BE2C (cell line): ENCODE measurements around the gene PPP1R9A.

Experiments
- DNase-seq: peaks from one replicate; pipeline ENCODE4 v3.0.0-alpha.2; 2020
- H3K27me3 ChIP-seq: fragments of 250-450 bp; sonication (Bioruptor Pico); 2 replicates; pipeline ENCODE4 v1.5.1; 2020; ENCODE audit warnings: mild to moderate bottlenecking
- H3K36me3 ChIP-seq: fragments of 250-450 bp; sonication (Bioruptor Pico); 2 replicates; pipeline ENCODE4 v1.5.1; 2020; ENCODE audit warnings: mild to moderate bottlenecking
- H3K4me1 ChIP-seq: fragments of 250-450 bp; sonication (Bioruptor Pico); 2 replicates; pipeline ENCODE4 v1.5.1; 2020
- H3K4me3 ChIP-seq: 2 replicates; pipeline ENCODE4 v1.5.1; 2011; ENCODE audit warnings: low read depth, low read length
- H3K9me3 ChIP-seq: fragments of 250-450 bp; sonication (Bioruptor Pico); 2 replicates; pipeline ENCODE4 v1.5.1; 2020
- TF ChIP-seq, protein P1 (sequence below): IDR thresholded peaks from 2 replicates; pipeline ENCODE4 v1.5.1; 2012; ENCODE audit warnings: mild to moderate bottlenecking, low read depth, low read length

The PPP1R9A gene

DNA sequence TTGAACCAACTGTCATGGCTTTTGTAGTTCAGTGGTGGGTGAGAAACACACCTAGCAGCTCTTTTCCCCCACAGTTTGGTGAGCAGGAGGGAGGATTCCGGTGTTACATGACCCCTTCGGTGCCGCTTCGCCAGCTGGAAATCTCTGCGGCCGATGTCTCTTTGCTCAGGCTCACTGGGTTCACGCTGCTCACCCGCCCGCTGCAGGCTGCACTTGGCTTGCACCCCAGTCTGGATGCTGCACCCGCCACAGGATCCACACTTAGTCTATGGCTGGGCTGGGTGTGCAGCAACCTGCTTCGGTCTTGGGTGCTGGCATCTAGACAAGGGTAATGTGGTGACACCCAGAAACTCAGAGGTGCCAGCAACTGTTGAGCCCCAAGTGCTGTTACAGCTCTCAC lies 225.1 kb downstream of the PPP1R9A start:
- no peaks in the 10 kb centered on the region for H3K4me1 ChIP-seq
- H3K27me3 ChIP-seq, result no peaks in the 10 kb centered on the region
- H3K9me3 ChIP-seq, result no peaks in the 10 kb centered on the region; the same call in 1 of the 2 replicates
- TF ChIP-seq, protein P1, sequence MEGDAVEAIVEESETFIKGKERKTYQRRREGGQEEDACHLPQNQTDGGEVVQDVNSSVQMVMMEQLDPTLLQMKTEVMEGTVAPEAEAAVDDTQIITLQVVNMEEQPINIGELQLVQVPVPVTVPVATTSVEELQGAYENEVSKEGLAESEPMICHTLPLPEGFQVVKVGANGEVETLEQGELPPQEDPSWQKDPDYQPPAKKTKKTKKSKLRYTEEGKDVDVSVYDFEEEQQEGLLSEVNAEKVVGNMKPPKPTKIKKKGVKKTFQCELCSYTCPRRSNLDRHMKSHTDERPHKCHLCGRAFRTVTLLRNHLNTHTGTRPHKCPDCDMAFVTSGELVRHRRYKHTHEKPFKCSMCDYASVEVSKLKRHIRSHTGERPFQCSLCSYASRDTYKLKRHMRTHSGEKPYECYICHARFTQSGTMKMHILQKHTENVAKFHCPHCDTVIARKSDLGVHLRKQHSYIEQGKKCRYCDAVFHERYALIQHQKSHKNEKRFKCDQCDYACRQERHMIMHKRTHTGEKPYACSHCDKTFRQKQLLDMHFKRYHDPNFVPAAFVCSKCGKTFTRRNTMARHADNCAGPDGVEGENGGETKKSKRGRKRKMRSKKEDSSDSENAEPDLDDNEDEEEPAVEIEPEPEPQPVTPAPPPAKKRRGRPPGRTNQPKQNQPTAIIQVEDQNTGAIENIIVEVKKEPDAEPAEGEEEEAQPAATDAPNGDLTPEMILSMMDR, result no peak
- H3K36me3 ChIP-seq, result no peaks in the 10 kb centered on the region
- DNase-seq, result no peak
- H3K4me3 ChIP-seq, result no peak overlapping the region

DNA sequence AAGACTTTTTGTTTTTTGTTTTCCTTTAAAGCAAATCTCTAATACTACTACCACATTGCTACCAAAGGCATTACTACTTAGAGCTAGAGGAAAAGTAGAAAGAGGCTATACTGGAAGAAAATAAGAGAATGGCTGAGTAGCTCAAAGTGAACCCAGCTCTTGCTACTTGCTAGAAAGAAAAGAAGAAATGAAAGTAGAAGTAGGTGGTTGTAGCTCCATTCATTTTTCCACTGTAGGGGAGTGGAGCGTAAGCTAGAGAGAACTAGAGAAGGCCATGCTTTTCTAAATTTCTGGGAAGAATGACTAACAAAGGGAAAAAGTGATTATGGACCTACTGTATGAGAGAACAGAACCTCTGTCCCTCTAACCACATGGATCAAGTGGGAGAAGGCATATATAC lies 232.5 kb downstream of the PPP1R9A start:
- TF ChIP-seq, protein P1, result no peak
- Histone ChIP-seq H3K4me3 (no peak overlapping the region), H3K9me3 (no peaks in the 10 kb centered on the region), H3K36me3 (no peaks in the 10 kb centered on the region), H3K27me3 (no peaks in the 10 kb centered on the region), H3K4me1 (no peaks in the 10 kb centered on the region)
- no peak for DNase-seq

DNA sequence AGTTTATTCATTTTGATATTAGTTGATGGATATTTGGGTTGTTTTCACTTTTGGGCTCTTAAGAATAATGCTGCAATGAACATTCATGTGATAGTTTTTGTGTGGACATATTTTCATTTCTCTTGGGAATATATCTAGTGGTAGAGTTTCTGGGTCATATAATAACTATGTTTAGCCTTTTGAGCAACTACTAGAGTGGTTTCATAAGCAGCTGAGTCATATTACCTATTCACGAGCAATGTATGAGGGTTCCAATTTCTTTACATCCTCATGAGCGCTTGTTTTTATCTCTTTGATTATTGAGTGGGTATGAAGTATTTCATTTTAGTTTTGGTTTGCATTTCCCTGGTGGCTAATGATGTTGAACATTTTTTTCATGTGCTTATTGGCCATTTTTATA lies 234.4 kb downstream of the PPP1R9A start:
- no peak for DNase-seq

DNA sequence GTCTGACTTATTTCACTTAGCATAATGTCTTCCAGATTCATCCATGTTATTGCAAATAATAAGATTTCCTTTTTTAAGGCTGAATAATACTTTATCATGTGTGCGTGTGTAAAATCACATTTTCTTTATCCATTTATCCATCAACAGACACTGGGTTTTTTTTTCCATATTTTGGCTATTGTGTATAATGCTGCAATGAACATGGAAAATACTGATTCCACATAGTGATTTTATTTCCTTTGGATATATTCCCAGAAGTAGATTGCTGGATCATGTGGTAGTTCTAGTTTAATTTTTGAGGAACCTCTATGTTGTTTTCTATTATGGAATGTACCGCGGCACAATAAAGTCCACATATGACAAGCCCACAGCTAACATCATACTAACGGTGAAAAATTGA lies 236.9 kb downstream of the PPP1R9A start:
- TF ChIP-seq, protein P1, result no peak
- H3K36me3 ChIP-seq, result no peaks in the 10 kb centered on the region
- H3K27me3 ChIP-seq, result no peaks in the 10 kb centered on the region
- H3K4me1 ChIP-seq, result no peaks in the 10 kb centered on the region
- no peak overlapping the region for H3K4me3 ChIP-seq
- no peak for DNase-seq
- H3K9me3 ChIP-seq, result no peaks in the 10 kb centered on the region

More for the DNA sequence above, 234.4 kb downstream of the PPP1R9A start:
- H3K9me3 ChIP-seq, result no peaks in the 10 kb centered on the region
- H3K27me3 ChIP-seq, result no peaks in the 10 kb centered on the region
- no peaks in the 10 kb centered on the region for H3K36me3 ChIP-seq
- TF ChIP-seq, protein P1, result no peak
- H3K4me1 ChIP-seq, result no peaks in the 10 kb centered on the region
- no peak overlapping the region for H3K4me3 ChIP-seq

DNA sequence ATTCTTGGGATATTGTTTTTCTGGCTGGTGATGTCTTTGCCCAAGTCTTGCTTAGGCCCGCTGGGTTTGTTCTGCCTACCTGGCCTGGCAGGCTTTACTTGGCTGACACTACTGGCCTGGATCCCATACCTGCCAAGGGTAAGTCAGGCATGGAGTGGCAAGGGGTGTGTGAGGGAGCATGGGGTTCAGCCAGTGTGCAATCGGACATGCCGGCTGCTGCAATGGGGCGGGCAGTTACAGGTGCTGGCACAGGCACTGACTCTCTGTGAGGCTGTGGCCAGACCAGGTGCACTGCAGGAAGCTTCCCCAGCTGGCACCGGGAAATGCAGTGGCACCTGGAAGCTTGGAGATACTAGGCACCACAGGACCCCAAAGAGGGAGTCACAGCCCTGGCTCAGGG lies 248.6 kb downstream of the PPP1R9A start:
- no peaks in the 10 kb centered on the region for H3K36me3 ChIP-seq
- H3K4me1 ChIP-seq, result no peaks in the 10 kb centered on the region
- DNase-seq, result no peak
- no peaks in the 10 kb centered on the region for H3K27me3 ChIP-seq
- TF ChIP-seq, protein P1, result no peak
- H3K4me3 ChIP-seq, result no peak overlapping the region
- H3K9me3 ChIP-seq, result no peaks in the 10 kb centered on the region

DNA sequence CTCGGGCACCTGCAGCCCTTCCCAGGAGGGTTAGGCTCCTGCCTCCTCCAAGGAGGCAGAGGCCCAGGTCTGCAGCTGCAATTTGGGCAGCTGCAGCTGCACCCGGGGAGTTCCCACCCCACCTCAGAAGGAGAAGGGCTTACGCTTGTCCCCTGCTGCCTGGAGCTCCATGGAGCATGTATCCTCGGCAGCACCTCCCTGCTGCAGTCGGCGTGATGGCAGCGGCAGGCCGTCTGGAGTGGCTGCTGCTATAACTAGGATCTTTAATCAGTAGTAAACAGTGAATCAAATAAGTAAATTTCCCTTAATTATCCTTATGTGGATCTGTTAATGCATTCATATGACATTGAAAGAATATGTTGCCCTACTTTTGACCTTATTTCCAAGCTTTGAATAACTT lies 250.0 kb downstream of the PPP1R9A start:
- Histone ChIP-seq H3K4me1 (no peaks in the 10 kb centered on the region), H3K36me3 (no peaks in the 10 kb centered on the region), H3K4me3 (no peak overlapping the region), H3K27me3 (no peaks in the 10 kb centered on the region), H3K9me3 (no peaks in the 10 kb centered on the region)
- no peak for DNase-seq
- TF ChIP-seq, protein P1, result no peak
